Uterine smooth muscle cell (primary cell): ENCODE data around the gene DDTL. TPM values are rescaled to one million over a fixed set of nuclear protein-coding genes. Genes with fewer than 3 reads are reported as not detected.

Experiments
- total RNA-seq: library from RNA; depleted of rRNA; stranded (reverse); fragments of >200 nt; gene quantifications from 2 replicates; pipeline ENCODE4 v1.2.3, GENCODE V29; 2014

The DDTL gene
- 0.44 and 0.87 TPM in 2 replicates for total RNA-seq

GRCh38 chr22:23966568-23966967, at the start of gene DDTL:
Gene DDTL (plus strand): TSS chr22:23966888. CDS start chr22:23966915, 27 bp downstream.

DNA sequence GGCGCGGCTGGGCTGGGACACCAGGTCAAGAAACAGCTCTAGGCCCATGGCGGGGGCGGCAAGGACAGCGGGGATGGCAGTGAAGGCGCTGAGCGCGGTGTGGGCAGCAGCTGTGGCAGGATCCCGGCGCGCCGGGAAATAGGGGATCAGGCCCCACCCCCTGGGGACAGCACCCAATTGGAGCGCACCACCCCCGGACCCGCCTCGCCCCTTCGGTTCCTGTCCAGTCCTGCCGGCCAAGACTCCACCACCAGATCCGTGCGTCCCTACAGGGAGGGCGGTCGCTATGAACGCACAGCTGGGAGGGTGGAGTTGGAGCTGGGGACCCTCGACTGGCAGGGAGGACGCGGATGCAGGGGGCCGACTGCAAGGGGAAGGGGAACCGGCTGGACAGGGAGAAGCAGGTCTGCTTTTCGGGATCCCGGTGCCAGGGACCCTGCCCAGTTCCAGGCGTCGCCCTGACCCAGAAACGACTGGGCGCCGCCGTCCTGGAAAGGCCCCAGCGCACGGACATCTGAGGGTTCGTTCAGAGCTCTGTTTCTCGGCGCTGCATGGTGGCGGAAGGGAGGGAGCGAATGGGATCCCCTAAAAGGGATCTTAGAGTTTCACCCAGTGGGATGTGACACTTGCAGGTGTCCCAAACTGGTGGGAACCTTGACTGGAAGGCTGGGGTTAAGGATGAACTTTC, 5.5 kb upstream of the DDTL start, which contains the start of gene GSTT2B:
GSTT2B (minus strand) TSS at position 112 of the 688 bp plus-strand sequence; CDS start at position 48, 64 bp downstream.

GRCh38 chr22:23974345-23974744, 7.7 kb downstream of the DDTL start, which contains the start of gene DDT:
Gene DDT (minus strand): TSS chr22:23974441. CDS start chr22:23974414, 27 bp downstream.

GRCh38 chr22:23979557-23980240, 13.0 kb downstream of the DDTL start, which contains the start of gene GSTT2:
Gene GSTT2 (plus strand): TSS chr22:23980134.

DNA sequence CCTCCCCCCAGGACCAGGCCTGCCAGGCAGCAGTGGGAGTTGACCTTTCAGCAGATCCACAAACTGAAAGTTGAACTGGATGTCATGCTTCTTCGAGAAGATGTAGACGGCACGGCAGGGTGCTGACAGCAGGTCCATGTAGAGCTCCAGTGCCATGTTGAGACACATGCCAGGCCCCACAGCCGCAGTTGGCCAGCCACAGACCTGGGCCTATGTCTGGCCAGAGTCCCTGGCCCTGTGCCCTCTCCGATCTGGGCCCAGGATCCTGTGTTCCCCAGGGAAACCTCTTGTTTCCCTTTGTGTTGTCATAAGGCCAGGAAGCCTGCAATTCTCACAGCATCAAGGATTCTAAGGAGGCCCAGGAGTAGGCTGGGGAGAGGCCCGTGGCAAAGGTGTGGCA, 38.5 kb downstream of the DDTL start, which contains the start of gene GSTT4:
GSTT4 (minus strand) TSS at position 253 of the 400 bp plus-strand sequence; CDS start at position 156, 97 bp downstream.

Other genes with a start within 250 kb of the DDTL start
- gene ZNF70, start 215.8 kb upstream of the DDTL start, total RNA-seq, result 3.0 and 4.7 TPM in 2 replicates
- gene VPREB3, start 212.5 kb upstream of the DDTL start, total RNA-seq, result not detected in 2 replicates
- gene C22orf15, start 203.9 kb upstream of the DDTL start, total RNA-seq, result 0.37 and 0.77 TPM in 2 replicates
- 0.33 and 1.00 TPM in 2 replicates for gene CHCHD10, start 198.9 kb upstream of the DDTL start, total RNA-seq
- gene MMP11, start 194.0 kb upstream of the DDTL start, total RNA-seq, result 3.8 and 14.2 TPM in 2 replicates
- gene SMARCB1, start 179.9 kb upstream of the DDTL start, total RNA-seq, result 25.5 and 25.7 TPM in 2 replicates
- gene DERL3, start 127.9 kb upstream of the DDTL start, total RNA-seq, result 0.44 and 2.0 TPM in 2 replicates
- 6.8 and 17.0 TPM in 2 replicates for gene SLC2A11, start 109.0 kb upstream of the DDTL start, total RNA-seq
- 164 and 308 TPM in 2 replicates for gene MIF, start 72.5 kb upstream of the DDTL start, total RNA-seq
- gene GSTT2B, start 5.7 kb upstream of the DDTL start, total RNA-seq, result 4.5 and 8.1 TPM in 2 replicates
- 79.0 and 103 TPM in 2 replicates for gene DDT, start 7.6 kb downstream of the DDTL start, total RNA-seq
- 1.00 and 1.1 TPM in 2 replicates for gene GSTT2, start 13.2 kb downstream of the DDTL start, total RNA-seq
- gene GSTT4, start 38.6 kb downstream of the DDTL start, total RNA-seq, result not detected in 2 replicates
- 41.6 and 43.7 TPM in 2 replicates for gene CABIN1, start 44.4 kb downstream of the DDTL start, total RNA-seq
- gene SUSD2, start 214.6 kb downstream of the DDTL start, total RNA-seq, result 1.9 and 8.6 TPM in 2 replicates